ENCODE measurements around the gene ADD2.

Gene ADD2

DNA sequence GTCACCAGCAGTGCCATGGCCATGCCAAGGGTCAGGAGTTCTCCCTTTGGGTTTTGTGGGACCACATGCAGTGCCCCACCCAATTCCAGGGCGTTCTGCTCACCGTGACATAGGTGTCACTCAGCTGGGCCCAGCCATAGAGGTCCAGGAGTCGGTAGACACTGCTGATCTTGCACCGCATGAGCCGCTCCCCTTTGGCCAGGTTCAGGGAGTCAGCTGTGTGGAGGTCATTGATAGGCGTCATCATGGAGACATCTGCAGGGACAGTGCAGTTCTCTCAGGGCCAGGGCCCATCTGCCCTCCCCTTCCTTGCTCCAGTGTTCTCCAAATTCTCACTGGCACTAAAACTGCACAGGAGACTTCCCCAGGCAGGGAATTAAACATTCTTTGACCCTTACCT, 71.9 kb downstream of the ADD2 start:
- no peak for DNase-seq

DNA sequence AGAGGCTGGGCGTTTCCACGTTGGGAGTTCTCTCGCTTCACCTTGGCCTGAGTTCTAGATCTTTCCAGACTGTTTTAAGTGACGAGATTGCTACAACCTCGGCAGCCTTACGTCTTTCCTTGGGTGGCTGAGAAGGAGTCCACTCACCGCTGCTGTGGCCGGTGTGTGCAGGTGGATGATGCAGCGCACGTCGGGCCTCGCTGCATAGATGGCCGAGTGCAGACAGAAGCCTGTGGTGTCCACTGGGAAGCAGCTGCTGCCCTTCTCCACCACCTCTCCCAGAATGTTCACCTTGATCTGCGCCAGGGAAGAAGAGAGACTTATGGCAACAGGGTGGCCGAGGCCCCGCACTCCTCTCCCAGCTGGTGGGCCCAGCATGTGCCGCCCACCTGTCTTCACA, 75.7 kb downstream of the ADD2 start:
- no peak for DNase-seq

DNA sequence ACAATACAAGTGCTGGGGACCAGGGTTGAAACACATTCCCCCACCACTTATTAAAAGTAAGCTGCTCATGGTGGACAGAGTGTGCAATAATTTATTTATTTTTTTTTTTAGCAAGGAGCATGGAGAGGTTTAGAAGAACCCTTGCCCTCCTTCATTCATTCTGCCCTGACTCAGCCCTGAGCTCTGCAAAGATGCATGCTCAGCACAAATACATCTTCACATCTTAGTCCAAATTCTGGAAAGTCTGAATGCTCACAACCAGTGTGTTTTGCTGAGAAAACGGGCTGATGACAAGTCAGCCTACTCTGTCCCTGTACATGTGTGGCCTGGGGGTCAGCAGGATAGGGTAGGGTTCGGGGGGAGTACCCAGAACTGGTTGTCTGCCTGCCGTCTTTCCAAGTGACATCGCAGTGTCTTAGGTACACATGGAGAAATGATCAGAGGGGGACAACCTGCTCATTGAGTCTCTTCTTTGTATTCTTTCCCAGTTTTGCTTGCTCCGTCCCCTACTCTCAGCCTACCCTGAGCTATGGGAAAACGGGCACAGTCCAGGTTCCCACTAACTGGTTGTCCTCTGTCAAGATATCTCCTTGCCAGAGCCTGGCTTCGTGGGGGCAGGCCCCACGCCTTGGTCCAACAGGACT, 76.4 kb downstream of the ADD2 start:
- no peak for DNase-seq

DNA sequence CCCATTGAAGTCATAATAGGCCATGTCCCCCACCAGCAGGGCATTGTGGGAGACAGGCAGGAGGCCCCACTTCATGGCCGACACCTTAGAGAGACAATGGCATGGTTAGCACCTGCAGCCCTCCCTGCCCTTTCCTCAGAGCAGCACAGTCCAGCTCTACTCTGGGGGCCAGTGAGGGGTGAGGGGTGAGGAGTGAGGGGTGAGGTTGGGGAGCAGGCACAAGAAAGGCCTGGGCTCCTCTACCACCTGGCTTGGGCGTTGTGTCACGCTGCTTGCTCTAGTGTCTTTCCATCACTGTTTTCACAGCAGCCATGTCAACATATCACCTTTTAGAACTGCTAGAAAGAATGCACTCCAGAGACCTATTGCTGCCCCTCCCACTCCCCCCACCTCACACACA, 77.2 kb downstream of the ADD2 start:
- no peak for DNase-seq

DNA sequence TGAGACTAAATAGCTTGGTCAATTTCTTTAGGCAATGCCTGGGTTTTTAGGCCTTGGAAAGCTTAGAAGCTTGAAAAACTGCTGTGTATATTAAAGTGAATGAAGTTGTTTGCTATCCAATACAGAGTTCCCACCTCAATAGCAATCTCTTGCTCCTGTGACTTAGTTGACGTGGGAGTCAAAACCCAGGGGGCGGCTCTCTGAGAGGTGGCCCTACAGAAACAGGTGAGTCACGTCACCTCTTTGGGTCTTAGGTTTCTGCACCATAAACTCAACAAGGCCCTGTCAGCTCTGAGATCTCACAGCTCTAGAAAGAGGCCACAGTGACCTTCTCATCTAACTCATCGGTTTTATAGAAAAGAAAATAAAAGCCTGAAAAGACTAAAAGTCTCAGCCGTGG, 79.6 kb downstream of the ADD2 start:
- DNase-seq, result no peak

DNA sequence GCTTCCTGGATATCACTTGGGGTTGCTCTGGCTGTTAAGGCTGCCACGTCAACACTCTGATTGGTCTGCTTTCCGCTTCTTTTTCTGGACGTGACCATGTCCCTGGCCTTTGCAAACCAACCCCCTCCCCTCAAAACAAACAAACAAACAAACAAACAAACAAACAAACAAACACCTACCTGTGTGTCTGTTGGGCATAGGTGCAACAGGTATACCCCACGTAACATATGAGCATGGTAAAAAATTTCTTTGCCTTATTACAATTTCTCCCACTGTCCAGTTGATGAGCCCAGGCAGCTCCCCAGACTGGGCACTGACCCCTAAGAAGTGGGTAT, 80.6 kb downstream of the ADD2 start:
- no peak for DNase-seq

DNA sequence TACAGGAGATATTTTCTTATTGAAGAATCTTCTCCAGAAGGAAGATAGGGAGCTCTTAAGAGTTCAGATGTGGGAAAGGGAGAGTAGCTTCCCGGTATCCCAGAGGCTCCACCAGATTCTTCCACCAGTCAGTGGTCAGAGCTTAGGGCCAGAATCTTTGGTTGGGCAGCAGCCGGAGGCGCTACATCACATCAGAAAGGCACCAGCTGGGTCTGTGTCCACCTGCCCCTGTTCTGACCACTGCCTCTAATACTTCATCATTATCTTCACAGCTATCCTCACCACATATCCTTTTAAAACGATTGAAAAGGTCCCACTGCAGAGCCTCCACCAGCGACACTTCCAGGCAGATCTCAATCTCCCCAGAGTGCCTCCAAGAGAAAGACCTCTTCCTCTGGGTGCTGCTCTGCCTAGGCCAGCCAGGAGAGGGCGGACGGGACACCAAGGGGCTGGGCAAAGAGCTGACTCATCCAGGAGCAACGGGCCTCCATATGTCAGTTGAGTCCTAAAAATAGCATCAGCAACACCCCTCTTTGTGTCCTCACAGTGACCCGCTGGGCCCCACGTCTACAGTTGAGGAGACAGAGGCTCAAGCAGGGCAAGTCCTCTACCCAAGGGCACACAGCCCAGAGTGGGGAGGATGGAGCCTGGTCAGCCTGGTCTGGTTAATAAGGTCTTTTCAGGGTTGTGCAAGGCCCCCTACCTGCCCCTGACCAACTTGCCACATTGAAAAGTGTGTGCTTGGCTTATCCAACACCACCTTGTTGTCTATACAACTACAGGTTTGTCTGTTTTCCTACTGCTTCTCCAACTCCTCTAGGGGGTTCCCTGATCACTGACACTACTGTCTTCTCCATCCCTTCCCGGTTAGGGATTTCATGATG, 81.2 kb downstream of the ADD2 start:
- DNase-seq, result peak; percentile 96

DNA sequence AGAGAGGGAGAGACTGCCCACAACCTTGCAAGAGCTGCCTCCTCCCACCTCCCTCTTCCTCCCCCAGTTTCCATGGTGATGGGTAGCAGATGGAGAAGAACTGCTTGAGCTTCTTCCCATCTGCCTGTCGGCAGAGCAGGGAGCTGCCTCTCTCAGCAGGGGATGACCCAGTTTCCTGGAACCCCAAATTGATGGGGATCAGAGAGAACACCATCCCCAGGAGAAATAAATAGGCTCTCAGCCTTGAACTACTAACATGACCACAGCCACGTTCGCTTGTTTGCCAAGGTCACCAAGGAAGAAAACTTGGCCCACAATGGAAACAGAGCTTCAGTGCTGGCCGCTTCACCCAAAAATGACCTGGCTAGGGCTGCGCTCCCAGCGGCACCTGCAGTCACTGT, 82.2 kb downstream of the ADD2 start:
- DNase-seq, result peak; percentile 52

DNA sequence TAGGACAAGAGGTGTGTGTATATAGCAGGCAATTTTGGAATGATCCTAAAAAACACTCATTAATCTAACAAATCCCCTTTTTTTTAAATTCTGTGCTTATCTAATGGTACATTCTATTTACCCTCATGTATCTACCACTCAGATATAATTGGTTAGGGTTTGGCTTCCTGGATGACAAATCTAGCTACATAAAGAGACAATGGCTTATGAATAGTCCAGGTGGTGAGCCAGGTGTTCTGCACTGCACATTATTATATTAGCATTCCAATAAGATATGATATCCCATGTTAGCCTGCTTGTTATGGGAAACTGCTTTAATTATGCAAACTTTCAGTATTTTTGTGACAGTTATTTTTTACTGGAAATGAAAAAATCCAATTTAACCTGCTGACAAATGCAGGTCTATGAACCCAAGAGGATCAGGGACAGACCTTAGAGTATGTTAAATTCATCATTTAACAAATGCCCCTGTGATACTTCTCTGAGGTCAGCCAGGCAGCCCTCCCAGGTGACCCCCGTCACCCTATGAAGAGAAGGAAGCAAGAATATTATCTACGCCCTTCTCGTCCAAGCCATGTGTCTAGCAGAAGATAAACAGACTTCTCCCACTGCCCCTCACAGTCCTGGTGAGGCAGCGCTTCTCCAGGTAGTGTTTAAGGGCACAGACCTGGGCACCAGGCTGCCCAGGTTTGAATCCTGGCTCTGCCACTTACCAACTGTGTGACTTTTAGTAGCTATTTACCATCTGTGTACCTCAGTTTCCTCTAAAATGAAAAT, 83.0 kb downstream of the ADD2 start:
- DNase-seq, result no peak

DNA sequence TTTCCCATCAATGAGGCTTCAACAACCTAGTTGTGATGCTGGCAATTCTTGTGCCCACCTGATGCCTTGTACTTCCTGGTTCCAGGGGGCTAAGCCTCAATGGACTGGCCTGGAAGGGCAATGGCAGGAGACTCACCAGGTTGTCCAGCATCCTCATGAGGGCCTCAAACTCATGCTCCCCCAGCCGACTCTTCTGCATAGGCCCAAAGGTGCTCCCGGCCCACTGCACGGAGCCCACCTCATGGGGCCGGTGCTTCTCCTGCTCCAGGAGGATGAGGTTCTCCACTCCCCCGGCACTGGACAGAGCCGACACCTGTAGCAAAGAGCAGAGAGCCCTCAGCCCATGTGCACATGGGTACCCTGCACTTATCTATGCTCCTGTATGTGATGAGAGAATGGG, 84.5 kb downstream of the ADD2 start:
- DNase-seq, result no peak

DNA sequence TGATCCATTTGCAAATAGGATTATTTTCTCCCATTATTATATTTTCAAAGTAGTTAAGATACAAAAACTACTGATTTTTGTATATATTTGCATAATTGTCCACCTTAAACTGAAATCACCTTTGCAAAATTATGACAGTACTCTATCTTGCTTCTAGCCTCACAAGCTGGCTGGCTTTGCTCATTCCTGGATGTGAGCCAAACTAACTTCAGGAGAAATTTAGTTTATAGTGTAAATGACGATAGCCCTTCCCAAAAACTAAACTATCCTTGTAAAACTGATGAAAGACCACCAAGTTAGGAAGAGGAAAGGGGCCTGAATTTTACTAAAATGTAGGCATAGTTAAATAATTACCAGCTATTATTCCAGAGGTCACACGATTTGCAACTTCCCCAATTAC, 87.3 kb downstream of the ADD2 start:
- DNase-seq, result no peak

DNA sequence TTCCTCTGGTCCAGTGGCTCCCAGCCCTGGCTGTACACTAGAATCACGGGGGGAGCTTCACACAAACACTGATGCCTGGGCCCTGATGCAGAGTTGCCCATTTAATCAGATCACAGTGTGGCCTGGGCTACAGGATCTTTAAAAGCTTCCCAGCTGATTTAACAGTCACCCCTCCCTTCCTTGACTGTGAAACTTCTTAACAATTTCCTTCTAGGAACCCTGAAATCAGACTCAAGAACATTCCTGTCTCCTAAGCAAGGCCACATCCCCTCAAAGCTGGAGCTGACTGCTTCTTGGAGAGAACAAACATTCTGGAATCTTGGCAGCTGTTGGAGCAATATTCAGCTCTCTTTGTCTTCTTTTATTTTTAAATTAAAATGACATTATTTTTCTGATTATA, 88.7 kb downstream of the ADD2 start:
- DNase-seq, result no peak

DNA sequence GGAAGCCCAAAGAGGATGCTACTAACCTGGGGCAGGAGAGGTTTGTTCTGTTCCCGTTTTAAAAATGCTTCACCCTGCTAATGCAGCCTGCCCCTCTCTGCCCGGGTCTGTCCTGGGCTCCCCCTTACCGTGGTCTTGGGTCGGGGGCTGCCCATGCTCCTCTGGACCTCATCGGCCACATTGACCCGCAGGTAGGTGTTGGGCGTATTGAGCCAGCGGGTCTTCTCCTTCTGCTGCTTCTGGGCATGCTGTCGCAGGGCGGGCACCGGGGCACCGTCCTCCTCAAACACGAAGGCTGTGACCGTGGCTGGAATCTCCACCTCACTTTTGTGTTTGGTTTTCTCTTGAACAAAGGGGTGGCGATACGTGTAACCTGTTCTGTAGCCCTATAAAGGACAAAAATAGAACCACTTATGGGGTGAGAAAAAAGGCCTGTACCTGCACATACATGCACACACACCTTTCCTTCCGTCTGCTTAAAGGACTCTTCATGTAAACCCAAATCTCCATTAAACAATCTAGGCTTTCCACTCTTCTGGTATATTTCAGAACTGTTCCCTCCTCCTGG, 89.3 kb downstream of the ADD2 start:
- DNase-seq, result no peak

DNA sequence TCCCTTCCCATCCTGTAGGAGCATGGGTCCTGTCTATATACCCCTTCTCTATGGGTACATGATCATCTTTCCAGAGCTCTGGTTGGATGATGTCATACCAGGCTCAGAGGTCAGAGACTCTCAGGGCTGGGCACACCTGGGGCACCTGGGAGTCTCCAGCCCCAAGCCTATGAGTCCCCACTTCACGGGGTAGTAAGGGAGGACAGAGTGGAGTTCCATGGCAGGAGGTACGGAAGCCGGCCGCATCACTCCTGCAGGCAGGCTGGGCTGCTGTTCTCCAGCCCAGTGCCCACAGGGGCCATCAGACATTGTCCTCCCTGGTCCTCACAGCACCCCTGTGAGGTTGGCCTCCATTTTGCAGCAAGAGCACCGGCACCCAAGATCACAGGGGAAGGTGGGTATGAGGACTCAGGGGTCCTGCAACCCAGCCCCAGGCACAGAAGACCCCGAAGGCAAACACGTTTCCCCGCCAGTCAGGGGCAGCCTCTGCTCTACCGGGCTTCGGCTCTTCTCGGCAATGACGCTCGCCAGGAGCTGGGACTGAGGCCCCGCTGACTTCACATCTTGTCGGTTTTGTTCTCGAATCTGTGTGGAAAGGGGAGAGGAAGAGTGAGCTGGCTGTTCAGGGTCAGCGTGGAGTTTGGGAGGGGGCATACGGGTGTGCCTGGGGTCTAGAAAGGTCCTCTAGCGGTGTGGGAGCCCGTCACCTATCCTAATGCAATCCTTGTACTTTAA, 91.5 kb downstream of the ADD2 start:
- no peak for DNase-seq

DNA sequence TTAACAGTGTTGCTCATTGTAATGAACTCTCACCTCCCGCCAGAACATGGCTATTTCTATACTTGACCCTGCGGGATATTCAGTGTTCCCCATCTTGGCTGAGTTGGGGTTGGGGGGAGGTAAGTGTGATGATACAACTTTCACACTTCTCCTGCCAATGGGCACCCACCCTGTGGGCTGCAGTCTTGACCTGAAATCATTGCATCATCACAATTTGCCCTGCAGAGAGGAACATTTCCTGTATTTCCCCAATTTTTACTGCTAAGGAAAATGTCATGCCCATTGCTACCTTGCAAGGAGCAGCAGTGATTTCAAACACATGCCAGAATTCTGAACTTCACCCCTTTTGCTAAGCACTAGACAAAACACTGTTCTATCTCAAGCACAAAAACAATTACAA, 92.1 kb downstream of the ADD2 start:
- DNase-seq, result no peak

DNA sequence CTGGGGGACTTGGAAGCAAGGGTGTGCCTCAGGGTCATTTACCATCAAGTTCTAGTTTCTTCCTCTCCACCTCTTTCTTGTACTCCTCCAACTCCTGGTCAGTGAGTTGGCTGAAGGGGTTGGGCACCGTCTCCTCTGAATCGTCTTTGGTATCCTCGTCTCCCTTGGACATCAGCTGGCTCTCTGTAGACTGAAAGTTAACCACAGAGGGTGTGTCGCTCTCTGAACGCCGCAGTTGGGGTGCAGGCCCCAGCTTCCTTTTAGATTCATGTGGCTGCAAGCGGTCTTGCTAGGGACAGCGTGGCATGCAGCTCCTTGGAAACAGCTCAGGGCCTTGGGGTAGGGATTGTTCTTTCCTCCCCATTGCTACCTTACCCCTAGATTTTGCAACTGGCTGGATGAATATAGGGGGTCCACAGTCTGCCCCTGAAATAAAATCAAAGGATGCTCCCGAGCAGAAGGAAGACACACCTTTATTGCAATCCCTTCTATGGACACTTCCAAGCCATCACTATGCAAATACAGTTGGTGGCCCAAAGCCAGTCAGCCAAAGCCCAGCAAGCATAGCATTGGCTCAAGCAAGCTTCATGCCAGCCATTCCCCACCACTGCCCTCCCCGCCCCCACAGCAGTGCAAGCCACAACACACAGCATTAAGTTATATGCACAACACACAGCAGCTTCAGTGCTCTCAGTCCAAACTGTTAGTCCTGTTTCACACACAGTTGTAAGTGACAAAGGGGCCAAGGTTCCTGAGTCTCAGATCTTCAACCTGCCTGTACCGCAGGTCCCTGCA, 93.2 kb downstream of the ADD2 start:
- DNase-seq, result no peak

DNA sequence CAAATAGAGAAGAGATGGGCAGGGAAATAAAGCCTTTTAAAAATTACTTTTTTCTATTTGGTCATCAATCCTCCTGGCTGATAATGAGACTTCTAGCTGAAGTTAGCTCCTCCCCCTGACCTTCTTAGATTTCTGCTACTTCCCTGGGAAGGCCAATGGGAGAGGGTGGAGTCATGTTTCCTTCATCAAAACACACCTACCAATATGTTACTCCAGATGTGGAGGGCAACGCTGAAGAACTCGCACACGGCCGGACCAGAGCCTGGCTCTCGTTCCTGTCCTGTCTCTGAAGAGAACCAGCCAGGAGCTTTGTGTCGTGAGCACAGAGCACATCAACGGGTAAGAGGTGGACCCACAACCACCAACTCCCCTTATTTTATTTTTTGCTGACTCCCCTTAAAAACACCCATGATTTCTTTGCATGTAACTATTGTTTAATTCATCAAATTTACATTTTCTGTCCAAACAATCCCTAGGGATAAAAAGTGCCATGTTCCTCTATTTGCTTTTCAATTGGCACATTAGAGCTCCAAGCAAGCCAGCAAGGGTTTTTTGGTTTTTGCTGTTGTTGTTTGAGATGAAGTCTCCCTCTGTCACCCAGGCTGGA, 94.9 kb downstream of the ADD2 start:
- DNase-seq, result no peak

DNA sequence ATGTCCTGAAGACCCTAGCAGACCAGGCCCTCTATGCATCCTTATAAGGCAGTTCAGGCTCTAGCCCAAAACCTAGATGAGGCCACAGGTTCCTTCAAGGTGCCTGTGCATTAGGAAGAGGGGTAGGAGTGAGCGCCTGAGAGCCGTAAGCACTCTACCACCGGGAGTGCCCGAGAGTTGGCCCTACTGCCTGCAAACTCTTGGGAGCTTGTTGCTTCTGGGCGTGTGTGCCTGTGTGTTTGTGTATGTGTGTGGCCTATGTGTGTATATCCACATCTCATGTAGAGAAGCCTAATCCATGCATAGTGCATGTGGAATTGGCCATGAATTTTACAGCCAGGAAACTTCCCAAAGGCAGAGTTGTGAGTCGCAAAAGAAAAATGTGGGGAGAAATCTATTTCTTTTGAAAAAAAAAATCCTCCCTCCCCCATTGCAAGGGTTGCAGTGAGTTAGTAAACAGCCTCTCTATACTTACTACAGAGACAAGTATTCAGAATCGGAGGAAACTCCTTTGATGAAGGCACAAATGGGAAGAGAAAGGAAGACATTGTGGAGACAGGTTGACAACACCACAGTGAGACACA, 96.8 kb downstream of the ADD2 start:
- DNase-seq, result no peak

DNA sequence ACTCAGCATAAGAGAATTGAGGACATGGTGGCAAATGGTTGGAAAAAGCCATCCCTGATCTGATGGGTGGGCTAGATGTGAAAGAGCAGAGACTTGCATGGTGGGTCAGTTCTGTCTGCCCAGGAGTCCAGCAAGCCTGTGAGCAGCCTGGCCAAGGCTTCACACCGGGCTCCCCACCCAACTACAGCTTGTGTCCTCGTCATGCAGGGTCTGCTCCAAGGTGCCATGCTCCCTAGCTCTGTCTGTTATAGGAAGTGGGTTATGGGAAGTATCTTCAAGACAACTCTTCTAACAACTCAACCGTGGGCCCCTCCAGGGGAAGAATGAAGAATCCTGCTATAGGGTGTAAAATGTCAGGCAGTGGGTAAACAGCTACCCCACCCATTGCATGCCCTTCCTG, 97.4 kb downstream of the ADD2 start:
- no peak for DNase-seq

DNA sequence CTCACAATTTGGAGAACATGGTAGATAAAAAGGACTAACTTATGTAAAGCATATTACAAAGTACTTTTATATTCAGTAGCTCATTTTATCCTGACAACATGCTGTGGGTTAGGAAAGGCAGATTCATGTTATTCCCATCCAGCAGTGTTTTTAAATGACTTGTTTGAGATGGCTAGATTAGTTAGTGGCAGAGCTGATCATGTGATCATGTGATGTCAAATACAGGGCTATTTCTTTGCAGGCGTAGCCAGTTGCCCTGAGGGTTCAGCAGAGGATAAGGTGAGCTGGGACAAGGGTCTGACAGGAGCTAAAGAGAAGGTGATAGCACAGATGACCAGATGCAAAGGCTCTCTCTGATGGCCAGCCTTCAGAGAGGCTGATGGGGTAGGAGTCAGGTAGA, 97.8 kb downstream of the ADD2 start:
- no peak for DNase-seq

DNA sequence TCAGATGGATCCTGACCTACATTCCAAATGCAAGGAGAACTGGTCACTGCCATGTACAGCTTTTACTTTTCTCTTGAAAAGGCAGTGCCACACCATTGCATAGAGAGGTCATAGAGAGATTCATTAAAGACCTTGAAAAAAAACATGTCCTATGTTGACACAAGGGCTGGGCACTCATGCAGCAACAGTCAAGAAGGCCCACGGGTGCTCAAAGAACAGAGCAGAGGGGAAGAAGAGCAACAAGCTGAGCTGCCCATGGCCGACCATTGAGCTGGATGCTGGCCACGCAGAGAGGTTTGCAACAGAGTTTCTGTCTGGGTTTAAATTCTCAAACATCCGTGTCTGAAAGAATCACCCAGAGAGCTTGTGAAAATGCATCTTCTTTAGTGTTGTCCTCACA, 99.1 kb downstream of the ADD2 start:
- DNase-seq, result no peak
